Fibroblast of lung (primary cell): ENCODE measurements around the gene ZNF546.

Source experiments
- EZH2 ChIP-seq: IDR thresholded peaks from 2 replicates; pipeline ENCODE4 v1.5.1; 2012; ENCODE audit warnings: low read length, control low read depth, mild to moderate bottlenecking; ENCODE audit errors: missing control alignments
- TF ChIP-seq, protein P1 (sequence below), 2 donors: IDR thresholded peaks in 1 of 2; conservative IDR thresholded peaks in 1 of 2; 1 replicate in 1 of 2; 2 replicates in 1 of 2; pipeline ENCODE4 v1.5.1; 2011 to 2012; ENCODE audit warnings: low read length in 2 of 2, control low read depth in 1 of 2, inconsistent platforms in 1 of 2, low read depth in 1 of 2, mild to moderate bottlenecking in 1 of 2

DNA sequence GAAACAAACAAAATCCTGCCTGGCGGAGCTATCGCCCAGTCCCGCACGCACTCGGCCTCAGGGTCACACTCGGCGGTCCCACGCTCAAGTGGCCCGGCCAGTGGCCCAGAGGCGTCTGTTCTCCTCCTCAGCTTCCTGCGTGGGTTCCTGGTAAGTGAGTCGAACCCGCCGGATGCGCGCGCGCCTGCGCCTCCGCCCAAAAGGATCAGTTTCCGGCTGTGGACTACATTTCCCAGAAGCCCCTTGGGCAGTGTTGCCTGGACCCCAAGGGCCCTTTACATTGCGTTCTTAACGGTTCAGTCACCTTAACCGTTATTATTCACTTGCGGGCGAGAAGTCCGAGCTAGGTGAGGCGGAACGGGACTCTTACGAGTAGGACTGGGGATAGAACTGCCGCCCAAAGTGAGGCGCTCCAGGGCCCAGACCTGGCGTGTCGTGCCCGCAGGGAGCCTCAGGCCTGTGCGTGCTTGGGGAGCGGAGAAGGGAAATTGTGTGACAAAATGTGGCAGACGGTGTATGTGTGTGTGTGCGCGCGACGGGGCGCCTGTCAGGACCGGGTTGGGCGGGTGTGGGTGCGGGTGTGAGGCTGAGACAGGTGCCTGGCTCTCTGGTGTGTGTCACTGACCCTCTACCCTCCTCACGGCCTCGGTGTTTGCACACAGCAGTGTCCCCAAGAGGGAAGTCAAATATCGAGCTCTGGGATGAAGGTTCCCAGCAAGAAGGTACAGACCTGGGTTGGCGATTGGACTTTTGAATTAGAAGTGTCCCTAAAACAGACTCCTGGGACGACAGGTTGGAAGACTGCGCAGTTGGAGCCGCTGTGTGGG, at the start of gene ZNF546:
- TF ChIP-seq, protein P1, sequence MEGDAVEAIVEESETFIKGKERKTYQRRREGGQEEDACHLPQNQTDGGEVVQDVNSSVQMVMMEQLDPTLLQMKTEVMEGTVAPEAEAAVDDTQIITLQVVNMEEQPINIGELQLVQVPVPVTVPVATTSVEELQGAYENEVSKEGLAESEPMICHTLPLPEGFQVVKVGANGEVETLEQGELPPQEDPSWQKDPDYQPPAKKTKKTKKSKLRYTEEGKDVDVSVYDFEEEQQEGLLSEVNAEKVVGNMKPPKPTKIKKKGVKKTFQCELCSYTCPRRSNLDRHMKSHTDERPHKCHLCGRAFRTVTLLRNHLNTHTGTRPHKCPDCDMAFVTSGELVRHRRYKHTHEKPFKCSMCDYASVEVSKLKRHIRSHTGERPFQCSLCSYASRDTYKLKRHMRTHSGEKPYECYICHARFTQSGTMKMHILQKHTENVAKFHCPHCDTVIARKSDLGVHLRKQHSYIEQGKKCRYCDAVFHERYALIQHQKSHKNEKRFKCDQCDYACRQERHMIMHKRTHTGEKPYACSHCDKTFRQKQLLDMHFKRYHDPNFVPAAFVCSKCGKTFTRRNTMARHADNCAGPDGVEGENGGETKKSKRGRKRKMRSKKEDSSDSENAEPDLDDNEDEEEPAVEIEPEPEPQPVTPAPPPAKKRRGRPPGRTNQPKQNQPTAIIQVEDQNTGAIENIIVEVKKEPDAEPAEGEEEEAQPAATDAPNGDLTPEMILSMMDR (conservative IDR thresholded peaks at IDR 0.05 in 1 of 2, IDR thresholded peaks at IDR 0.05 in 1 of 2; ENCODE audit: low read depth in 1 of 2, low read length in 2 of 2) = no peak
- no peak for TF ChIP-seq EZH2
